Stimulated activated CD8-positive, alpha-beta memory T cell treated with anti-CD3 and anti-CD28 coated beads, Interleukin-15, amount 100 ng/mL, for 24 hours (primary cell): ENCODE measurements around the gene UBTD2.

Experiments
- DNase-seq: peaks from one replicate; pipeline ENCODE4 v3.0.0-alpha.2; 2020; ENCODE audit warnings: low read depth

UBTD2 gene

DNA sequence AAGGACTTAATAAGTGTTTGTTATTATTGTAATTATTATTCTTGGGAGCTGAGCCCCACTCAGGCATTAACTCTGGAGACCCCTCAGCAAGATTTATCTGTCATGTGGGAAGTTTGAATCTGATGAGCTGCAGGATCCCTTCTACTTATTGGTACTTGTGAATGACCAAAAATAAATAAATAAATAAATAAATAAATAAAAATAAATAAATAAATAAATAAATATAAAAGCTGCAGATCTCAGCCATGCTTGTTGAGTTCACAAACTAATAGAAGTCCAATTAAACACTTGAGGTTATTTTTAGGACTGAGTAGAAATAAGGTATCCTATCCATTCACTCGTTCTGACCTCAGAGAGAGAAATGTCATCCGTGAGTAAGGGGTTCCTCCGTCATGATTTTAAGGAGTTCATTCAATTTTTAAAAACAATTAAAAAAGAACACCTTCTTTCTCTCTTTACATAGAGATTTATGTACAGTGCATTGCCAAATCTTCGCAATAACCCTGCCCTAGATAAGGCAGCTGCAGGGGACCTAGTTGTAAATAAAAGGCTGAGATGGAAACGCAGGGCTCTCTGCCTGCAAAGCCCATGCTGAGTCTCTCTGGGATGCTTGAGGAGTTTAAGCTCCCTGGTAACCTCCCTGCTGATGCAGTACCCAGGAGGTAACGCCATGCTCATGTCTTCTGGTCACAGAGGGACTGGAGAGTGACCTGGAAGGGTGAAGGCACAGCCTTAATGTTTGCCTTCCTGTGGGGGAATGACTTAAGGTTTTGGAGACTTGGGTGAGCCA, 88.4 kb downstream of the UBTD2 start:
- DNase-seq: no peak

DNA sequence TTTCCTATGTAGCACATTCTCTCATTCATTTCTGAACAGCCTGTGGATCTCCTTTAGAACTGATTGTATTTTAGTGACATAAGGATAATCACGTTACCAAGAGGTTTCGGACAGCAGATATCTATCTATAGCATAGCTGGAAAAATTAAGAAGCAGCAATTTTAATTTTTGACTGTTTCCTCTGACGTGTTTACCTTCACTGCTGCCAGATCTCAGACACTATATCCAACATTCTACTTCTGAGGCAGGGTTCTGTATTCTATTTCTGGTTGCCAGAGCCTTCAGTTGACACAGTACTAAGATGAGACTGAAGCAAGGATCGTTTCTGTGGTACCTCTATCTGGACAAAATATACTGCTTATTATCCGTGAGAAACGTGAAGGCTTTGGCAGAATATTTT, 89.7 kb downstream of the UBTD2 start, which contains the start of gene EFCAB9:
EFCAB9 (plus strand) TSS at position 301 of the 400 bp plus-strand sequence; CDS start at position 302, 1 bp downstream.
- no peak for DNase-seq

DNA sequence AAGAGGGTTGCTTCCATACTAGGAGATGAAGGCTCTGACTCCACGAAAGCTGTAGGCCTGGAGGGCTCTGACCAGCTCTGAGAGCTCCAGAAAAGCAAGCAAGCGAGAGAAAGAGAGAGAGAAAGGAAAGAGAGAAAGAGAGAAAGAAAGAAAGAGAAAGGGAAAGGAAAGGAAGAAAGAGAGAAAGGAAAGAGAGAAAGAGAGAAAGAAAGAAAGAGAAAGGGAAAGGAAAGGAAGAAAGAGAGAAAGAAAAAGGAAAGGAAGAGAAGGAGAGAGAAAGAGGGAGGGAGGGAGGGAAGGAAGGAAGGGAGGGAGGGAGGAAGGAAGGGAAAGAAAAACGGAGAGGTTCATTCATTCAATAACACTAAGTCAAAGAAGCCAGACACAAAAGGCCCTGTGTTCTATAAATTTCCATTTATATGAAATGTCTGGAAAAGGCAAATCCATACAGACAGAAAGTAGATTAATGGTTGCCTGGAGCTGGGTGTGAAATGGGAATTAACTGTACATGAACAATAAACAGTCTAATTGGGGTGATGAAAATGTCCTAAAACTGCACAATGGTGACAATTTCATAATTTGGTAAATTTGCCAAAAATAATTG, 93.8 kb downstream of the UBTD2 start:
- no peak for DNase-seq

DNA sequence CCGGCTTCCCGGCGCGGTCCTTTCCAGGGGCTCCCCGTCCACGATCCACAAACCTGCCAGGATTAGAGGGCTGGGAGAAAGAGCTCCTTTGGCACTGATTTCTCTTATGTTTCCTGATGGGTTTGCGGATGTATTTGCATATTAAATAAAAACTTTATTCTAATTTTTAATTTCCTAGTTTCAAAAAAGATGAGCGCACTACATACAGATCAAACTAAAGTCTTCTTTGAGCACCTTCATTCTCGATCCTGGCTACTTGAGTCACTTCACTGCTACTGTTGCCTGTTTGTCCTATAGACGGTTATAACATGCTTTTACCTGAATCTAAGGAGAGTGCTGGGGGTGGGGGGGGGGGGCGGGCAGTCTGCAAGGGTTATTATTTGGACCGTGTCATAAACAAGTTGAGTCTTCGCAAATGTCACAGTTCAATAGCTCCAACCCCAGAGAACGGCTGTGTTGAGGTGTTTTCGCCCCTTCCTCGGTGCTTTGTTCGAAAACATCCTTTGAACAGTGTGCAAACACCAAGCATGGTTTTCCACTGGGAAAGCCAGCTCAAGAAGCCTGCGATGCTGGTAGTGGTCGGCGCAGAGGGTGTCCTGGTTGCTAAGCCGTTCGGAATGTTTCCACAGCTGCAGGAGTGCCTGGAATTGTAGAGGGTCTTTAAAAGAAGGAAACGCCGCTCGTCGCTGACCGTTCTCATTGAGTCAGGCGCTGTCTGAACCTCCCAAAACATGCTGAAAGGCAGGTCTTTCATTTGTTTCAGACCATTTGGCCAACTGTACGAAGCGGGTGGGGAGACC, 94.5 kb downstream of the UBTD2 start:
- no peak for DNase-seq

DNA sequence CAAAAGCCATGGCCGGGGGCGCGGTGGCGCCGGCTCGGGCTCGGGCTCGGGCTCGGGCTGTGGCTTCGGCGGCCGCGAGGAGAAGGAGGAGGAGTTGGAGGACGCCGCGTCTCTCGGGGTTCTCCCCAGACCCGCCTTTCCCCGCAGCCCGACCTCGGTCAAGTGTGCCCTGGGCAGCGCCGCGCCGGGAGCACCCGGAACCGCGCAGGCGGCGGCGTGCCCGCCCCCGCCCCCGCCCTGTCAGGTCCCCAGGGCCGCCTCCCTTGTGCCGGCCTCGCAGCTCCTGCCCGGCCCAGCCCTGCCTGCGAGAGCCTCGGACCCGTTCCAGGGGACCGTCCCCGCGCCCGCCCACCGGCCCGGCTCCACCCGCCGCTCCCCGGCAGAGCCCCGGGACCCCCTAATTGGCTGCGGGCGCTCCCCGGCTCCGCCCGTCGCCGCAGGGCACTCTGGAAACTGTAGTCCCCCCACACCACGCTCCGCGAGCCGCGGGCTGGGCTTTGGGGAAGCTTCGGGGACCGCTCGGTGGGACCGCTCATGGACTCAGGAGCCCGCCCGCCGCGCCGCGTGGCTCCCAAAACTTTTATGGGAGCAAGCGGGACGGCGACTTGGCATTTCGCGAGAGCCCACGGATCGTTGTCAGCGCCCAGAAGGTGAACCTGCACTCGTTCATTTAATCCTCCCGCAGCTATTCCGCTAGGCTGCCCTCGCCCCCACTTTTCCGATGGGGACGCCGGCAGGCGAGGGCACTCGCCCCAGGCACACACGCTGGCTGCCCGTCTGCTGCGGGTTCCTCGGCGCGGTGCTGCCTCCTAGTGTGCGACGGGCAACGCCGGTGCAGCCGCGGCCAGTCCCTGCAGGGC, 95.3 kb downstream of the UBTD2 start, which contains the start of gene STK10:
STK10 (minus strand) TSS at position 192 of the 860 bp plus-strand sequence; CDS start at position 10, 182 bp downstream.
- peak; percentile 67 for DNase-seq

DNA sequence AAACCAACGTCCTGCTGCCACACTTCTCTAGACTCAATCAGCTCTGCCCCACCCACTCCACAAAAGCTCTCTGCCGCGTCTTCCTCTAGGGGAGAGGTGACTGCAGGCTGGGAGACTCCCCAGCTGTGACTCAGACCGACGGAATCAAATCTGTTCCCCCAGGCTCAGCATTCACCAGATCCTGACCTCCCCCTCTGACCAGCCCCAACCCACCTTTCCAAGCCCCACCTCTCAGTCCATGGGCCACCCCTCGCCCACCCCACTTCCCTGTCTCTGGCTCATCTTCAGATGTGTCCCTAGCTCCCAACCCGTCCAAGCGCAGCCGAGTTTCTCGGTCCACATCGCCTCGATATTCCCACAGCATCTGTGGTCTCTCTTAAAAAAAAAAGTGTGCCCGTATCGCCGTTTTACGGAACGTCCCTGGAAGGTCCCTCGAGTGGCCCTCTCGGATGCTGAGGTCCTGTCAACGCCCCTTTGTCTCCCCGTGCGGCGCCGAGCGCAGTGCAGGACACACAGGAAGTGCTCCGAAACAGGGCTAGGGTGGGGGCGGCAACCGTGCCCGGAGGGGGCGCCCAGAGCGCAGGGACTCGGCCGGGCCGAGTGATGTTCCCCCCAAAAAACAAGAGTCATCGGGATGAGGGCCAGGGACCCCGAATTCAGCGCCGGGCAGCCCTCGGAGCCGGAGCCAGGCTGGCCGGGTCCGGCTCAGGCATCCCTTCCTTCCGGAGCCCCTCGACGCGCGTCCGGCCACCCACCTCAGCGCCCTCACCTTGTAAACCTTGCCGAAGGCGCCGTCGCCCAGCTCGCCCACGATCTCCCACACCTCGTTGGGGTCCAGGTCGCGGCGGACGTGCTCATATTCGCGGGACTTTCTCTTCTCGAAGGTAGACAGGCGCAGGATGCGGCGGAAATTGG, 96.2 kb downstream of the UBTD2 start:
- DNase-seq: no peak

DNA sequence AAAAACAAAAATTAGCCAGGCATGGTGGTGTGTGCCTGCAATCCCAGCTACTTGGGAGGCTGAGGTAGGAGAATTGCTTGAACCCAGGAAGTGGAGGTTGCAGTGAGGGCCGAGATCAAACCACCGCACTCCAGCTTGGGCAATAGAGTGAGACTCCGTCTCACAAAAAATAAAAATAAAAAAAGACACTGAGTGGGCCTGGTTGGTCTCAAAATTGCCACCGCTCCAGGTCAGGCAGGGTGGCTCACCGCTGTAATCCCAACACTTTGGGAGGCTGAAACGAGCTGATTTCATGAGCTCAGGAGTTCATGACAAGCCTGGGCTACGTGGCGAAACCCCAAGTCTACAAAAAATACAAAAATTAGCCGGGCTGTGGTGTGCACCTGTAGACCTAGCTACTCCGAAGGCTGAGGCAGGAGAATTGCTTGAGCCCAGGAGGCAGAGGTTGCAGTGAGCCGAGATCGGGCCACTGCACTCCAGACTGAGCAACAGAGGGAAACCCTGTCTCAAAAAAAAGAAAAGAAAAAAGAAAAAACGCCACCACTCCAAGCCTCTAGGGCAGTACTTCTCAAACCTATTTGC, 97.4 kb downstream of the UBTD2 start:
- DNase-seq: no peak

DNA sequence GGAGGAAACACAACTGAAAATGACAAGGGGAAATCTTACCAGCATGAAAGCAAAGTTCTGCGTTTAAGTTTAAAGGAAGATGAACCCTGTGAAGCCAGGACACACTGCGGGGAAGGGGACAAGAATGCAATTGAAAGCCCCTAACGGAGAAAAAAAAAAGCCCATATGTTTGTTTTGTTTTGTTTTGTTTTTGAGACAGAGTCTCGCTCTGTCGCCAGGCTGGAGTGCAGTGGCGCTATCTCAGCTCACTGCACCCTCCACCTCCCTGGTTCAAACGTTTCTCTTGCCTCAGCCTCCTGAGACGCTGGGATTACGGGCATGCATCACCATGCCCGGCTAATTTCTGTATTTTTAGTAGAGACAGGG, 98.5 kb downstream of the UBTD2 start:
- DNase-seq: no peak

DNA sequence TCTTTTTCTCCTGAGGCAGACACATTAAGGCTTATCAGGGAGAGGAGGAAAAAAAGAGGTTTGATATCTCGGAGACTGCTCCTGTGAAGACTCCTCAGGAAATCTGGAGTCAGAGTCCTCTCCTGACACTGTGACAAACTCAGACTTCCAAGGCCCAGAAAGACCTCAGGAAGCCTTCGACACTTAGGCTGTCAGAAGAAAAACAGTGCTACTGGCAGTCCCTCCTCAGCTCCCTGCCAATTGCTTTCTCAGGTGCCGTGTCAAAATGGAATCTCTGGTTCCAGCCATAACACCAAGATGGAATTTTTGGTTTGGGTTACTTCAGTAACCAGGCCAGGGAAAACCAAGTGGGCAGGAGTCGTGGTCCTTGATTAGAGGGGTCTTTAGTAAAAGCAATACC, 99.7 kb downstream of the UBTD2 start:
- DNase-seq: no peak

DNA sequence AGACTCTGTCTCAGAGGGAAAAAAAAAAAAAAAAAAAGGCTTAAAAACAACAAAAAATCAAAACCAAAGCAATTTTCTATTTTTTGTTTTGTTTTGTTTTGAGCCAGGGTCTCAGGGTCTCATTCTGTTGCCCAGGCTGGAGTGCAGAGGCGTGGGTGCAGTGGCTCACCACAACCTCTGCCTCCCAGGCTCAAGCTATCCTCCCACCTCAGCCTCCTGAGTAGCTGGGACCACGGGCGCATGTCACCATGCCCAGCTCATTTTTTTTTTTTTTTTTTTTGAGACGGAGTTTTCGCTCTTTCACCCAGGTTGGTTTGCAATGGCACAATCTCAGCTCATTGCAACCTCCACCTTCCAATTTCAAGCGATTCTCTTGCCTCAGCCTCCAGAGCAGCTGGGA, 101.3 kb downstream of the UBTD2 start:
- DNase-seq: no peak

DNA sequence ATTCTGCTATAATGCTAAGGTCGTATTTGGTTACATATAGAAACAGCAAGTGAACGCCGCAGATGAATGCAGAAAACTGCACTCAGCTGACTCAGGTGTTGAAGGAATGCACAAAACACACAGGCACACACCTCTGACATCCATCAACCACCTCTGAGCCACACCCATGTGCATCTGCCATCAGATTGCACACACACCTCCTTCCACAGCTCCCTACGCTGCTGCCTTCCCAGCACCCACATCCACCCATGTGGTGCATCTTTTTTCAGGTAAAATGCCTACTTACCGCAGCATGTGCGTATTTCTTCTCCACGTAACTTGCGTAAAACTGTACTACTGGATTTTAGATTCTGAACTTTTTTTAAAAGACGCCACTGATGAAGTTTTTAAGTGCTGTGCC, 102.6 kb downstream of the UBTD2 start:
- no peak for DNase-seq

DNA sequence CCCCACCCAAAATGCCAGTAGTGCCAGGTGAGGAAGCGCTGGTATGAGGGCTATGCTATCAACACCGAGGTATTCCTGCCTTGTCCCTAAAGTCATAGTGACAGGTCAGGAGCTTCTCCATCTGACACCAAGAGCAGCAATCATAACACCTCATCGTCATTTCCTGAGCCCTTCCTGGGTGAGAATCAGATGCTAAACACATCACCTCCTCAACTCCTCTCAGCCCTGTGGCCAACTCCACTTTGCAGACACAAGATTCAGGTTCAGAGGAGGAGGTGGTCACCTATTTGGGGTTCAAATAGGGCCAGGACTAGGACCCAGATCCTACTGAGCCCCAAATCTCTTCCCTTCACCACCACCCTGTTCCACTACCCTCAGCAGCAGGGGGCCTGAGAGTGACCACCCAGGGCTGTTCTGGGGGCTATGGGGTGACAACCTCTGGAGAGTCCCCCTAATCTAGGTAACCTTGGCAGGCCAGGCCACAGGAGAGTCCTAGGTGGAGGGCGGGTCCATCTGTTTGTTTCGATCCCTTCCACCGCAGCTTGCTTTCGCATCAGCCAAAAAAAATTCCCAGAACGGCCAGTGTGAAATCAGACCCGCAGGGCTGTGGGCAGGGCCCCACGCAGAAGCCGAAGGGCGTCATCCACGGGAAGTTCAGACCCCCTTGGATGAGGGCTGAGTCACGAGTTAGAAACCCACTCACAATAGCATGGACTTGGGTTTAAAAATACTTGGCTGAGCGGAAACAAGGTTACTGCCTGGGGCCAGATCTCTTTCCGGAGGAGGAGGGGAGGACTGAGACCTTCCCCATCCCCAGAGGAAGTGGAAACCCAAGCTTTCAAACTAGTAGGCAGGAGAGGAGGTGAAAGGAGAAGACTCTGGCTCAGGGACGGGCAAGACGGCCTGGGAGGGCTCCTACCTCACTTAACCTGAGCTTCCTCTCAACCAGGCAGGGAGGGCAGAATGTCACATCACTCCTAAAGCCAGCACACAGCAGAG, 104.3 kb downstream of the UBTD2 start:
- no peak for DNase-seq

DNA sequence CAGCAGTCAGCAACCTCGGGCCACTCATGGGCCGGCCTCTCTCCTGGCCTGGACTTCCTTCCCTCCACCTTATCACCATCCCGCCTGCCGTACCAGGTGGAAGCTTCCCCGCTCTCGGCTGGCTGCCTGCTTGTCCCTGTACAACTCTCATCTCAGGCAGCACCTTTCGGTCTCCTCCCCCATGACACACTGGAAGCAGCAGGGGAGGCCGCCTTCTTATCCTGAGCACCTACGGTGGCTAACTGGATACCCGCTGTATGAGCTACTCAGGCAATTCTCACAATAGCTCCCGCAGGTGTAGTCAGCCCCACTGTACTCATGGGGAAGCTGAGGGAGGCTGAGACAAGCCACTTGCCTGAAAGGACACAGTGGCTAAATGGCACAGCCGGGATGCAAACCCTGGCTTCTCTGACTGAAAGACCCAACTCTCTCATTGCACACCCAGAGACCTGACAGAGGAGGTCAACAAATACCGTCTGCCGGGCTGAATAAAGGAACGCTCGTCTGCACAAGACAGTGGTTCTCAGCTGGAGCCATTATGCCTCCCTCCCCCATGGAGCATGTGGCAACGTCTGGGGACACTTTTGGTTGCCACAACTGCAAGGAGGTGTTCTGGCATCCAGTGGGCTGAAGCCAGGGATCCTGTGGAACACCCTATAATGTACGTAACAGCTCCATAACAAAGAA, 105.1 kb downstream of the UBTD2 start:
- no peak for DNase-seq

DNA sequence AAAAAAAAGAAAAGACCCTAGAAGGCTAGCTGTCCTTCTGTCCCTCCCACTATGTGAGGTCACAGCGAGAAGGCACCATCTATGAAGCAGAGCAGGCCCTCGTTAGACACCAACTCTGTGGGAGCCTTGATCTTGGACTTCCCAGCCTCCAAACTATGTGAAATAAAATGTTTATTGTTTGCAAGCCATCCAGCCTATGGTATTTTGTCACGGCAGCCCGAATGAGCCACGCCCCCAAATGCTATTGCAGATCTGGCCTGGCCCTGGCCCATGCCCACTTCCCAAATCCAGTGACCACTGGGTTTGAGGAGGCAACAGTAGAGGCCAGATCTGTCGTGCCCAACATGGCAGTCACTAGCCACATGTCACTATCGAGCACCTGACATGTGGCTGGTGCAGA, 106.4 kb downstream of the UBTD2 start:
- DNase-seq: no peak

DNA sequence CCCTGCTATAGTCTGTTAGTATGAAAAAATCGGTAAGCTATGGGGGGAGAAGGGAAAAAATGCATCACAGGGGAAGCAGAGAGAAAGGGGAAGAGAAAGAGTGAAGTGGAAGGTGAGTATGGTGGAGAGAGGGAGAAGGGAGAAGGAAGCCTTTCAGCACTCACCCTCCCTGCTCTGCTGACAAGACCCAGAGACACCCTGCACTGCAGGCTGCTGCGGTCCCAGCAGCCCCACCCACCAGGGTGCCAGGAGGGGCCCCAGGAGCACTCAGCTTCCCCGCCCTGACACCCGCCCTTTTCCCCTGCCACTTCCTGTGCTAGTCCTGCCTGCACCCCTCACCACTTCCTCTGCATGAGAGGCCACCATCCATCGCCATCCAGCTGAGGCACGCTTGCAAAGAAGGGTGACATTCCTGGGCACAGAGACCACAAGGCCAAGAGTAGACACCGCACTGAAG, 108.3 kb downstream of the UBTD2 start:
- DNase-seq: peak; percentile 57

DNA sequence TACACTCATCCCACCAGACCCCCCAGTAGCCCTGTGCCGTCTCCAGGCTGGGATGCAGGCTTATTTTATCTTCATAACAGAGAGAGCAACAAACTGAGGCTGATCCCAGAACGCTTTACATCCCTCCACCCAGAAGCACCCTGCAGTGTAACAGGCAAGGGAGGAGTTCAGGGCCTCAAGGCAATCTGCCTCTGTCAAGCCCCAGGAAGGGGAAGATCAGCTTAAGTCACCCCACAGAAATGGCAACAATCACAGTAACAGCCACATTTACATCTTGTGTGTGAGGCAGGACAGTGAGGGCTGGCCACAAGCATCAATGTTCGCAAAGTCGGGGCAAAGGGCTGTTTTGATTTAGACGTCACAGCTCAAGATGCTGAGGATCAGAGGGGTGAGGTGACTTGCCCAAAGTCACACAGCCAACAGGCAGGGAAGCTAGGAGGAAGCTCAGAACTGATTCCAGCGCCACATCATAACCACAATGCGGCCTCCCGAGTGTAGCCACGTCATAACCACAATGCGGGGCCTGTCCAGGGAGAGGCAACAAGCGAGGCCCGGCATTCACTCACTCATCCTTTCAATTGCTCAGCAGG, 109.9 kb downstream of the UBTD2 start:
- DNase-seq: no peak

DNA sequence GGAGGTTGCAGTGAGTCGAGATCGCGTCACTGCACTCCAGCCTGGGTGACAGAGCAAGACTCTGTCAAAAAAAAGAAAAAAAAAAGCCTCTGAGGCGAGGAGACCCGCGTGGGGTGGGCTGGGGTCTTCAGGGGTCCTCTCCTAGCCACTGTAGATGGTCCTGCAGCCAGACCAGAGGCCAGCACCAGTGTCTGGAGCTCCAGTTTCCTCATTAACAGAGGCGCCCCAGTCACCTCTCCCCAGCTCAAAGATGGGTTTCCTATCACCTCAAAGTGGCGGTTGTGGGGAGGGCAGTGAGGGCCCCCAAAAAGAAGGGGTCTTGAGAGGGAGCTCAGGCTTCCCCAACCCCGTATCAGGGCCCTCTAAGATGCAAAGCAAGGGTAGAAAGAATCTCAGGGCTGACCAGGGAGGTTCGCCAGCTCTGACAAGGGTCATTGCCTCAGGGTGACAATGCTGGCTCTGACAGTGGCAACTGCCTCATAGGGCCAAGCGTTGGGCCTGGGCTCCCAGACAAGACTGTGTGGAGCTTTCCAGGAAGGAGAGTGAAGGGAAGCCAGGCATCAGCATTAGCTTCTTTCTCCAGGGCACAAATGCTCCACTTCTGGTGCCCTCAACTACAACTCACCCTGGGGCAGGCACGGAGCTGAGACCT, 110.5 kb downstream of the UBTD2 start:
- DNase-seq: no peak

DNA sequence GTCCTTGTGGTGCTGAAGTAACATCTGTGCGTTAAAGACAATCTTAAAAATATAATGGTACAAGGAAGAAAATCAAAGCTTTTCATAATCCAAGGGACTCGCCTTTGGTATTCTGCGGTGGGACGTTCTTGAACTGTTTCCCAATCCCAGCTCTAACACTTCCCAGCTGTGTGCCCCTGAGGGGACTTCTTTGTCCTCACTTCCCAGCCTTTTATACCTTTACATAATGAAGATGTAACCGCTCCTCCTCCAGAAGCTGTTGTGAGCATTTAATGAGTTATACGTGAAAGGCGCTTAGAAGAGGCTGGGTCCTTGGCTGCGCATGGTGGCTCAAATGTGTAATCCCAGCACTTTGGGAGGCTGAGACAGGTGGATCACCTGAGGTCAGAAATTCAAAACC, 112.4 kb downstream of the UBTD2 start:
- DNase-seq: no peak
